Gastrocnemius medialis (tissue), 4 donors: ENCODE results near the gene MYO1D. TPM values are rescaled to one million over a fixed set of nuclear protein-coding genes. Genes with fewer than 3 reads are reported as not detected.

Experiments used
- ATAC-seq, 2 donors: fragments of 150-250 bp; one replicate each; pipeline ENCODE4 v1.9.1; 2016
- DNase-seq, 2 donors: peaks; one replicate each; pipeline ENCODE4 v3.0.0-alpha.2; 2019
- H3K27ac ChIP-seq, 4 donors: fragments of 200-600 bp; sonication (generic); 1 replicate in 1 of 4; 2 replicates in 3 of 4; pipeline ENCODE4 v1.5.1; 2016 to 2018; ENCODE audit warnings: mild to moderate bottlenecking in 2 of 4, moderate library complexity in 1 of 4
- H3K27me3 ChIP-seq, 3 donors: fragments of 200-600 bp; sonication (generic) in 2 of 3; 1 replicate in 1 of 3; 2 replicates in 2 of 3; pipeline versions ENCODE4 v1.5.1 to v1.6.0; 2016 to 2019; ENCODE audit warnings: mild to moderate bottlenecking in 1 of 3, moderate library complexity in 1 of 3
- H3K36me3 ChIP-seq, 2 donors: fragments of 200-600 bp; sonication (generic) in 1 of 2; one replicate each; pipeline ENCODE4 v1.5.1; 2017 to 2018
- H3K4me1 ChIP-seq, 2 donors: fragments of 200-600 bp; sonication (generic) in 1 of 2; one replicate each; pipeline ENCODE4 v1.5.1; 2016 to 2017; ENCODE audit warnings: mild to moderate bottlenecking in 2 of 2
- H3K4me3 ChIP-seq, 4 donors: fragments of 200-600 bp; sonication (generic) in 3 of 4; 1 replicate in 1 of 4; 2 replicates in 3 of 4; pipeline ENCODE4 v1.5.1; 2016 to 2019; ENCODE audit warnings: mild to moderate bottlenecking in 2 of 4
- H3K9me3 ChIP-seq, 3 donors: fragments of 200-600 bp; sonication (generic) in 2 of 3; 1 replicate in 1 of 3; 2 replicates in 2 of 3; pipeline ENCODE4 v1.5.1; 2016 to 2019
- POLR2A ChIP-seq, 2 donors: fragments of 450-650 bp; IDR thresholded peaks; one replicate each; pipeline ENCODE4 v1.6.1; 2017; ENCODE audit warnings: antibody characterized with exemption in 2 of 2, mild to moderate bottlenecking in 2 of 2, moderate library complexity in 2 of 2
- in situ Hi-C, 4 donors: fragments of 200-750 bp; cut with MboI; loops; one replicate each; pipeline versions ENCODE4 v1.15.0 to v1.8.0; 2017; ENCODE audit warnings: low sequenced_read_pairs in 4 of 4
- intact Hi-C: fragments of 100-400 bp; cut with DNase I; formaldehyde crosslinking; loops from one replicate; pipeline ENCODE4 v1.15.1; 2023; ENCODE audit warnings: low total_unique reads
- total RNA-seq, 4 donors: library from RNA; depleted of rRNA; stranded (reverse); fragments of >200 nt; gene quantifications; one replicate each; pipeline versions ENCODE4 v1.1.0 to v1.2.3, GENCODE V29; 2016
- TF ChIP-seq, protein P1 (sequence below), 5 experiments: fragments of 450-650 bp in 3 of 5; fragments of 200-600 bp in 2 of 5; sonication (generic) in 2 of 5; IDR thresholded peaks in 4 of 5; conservative IDR thresholded peaks in 1 of 5; 1 replicate in 4 of 5; 2 replicates in 1 of 5; pipeline ENCODE4 v1.5.1; 2016 to 2019; ENCODE audit warnings: antibody characterized with exemption in 5 of 5, mild to moderate bottlenecking in 3 of 5, moderate library complexity in 3 of 5

MYO1D gene
- total RNA-seq, 4 donors from 2014 or later, result 5.8 to 20.1 (median 7.8) TPM

DNA sequence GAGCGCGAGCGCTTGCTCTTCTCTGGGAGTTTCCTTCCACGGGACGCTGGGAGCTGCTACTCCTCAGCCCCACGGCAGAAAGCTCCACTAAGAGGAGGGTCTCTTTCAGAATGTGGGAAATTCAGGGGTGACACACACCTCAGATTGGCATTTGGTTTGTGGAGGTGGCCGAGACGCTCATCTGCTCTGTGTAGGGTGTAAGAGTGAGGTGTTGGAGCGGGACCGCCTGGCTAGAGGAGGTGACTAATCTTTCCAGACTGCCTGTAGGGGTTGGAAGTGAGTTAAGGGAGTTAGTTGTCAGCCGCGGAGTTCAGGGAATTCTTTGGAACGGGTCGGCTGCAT lies 431.9 kb downstream of the MYO1D start:
- Histone ChIP-seq H3K36me3 (peaks cover 0 to 33% of the 10 kb centered on the region in 2 donors), H3K27ac (peak overlapping the region; percentile 90 to 99 (median 98)), H3K27me3 (no peaks in the 10 kb centered on the region), H3K4me1 (peaks cover 32 to 39% of the 10 kb centered on the region in 2 donors), H3K9me3 (no peaks in the 10 kb centered on the region), H3K4me3 (peak overlapping the region; percentile 89 to 100 (median 92))
- peak in 1 of 2 donors; percentile 70 for TF ChIP-seq POLR2A (IDR thresholded peaks at IDR 0.05)
- TF ChIP-seq, protein P1, sequence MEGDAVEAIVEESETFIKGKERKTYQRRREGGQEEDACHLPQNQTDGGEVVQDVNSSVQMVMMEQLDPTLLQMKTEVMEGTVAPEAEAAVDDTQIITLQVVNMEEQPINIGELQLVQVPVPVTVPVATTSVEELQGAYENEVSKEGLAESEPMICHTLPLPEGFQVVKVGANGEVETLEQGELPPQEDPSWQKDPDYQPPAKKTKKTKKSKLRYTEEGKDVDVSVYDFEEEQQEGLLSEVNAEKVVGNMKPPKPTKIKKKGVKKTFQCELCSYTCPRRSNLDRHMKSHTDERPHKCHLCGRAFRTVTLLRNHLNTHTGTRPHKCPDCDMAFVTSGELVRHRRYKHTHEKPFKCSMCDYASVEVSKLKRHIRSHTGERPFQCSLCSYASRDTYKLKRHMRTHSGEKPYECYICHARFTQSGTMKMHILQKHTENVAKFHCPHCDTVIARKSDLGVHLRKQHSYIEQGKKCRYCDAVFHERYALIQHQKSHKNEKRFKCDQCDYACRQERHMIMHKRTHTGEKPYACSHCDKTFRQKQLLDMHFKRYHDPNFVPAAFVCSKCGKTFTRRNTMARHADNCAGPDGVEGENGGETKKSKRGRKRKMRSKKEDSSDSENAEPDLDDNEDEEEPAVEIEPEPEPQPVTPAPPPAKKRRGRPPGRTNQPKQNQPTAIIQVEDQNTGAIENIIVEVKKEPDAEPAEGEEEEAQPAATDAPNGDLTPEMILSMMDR (IDR thresholded peaks at IDR 0.05 in 4 of 5, conservative IDR thresholded peaks at IDR 0.05 in 1 of 5), result no peak
- DNase-seq (peak; percentile 44 to 62), ATAC-seq (peak; percentile 69 to 70)
- intact Hi-C loops (loop anchor here (2.0 to 5.0 kb wide), 3 partner anchors 18 to 103 kb away; partner anchors contain the start of gene C17orf75), in situ Hi-C loops (no loop called here)

DNA sequence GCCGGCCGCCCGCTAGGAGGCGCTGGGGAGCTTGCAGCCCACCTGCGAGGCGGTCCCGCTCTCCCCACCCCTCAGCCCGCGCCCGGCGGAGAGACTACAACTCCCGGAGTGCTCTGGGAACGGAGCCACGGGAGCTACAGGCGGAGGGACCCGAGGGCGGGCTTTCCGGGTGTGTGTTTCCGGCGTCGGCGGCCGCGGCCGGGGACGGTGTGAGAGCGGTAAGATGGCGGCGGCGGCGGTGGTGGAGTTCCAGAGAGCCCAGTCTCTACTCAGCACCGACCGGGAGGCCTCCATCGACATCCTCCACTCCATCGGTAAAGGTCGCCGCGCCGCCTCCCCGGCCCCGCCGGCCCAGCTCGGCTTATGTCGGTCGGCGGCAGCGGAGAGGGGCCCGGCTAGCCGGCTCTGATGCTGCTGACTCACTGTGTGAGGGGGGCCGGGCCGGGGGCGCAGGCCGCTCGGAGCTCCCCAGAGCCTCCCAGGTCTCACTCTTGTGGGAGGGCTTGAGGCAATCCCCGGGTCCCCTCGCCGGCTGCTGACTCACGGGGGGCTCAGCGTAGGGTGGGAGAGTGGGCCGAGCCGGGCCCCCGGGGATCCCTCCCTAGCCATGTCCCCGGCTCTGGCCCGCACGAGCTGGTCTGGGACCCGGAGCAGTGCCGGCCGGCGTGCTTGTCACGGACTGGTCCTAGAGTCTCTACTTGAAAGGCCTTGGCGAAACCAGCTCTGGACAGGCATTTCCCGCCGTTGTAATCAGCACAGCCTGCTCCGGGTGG lies 432.4 kb downstream of the MYO1D start, which contains the start of gene PSMD11:
TSS of gene PSMD11 (plus strand) at position 210 of the 773 bp plus-strand sequence. CDS start at position 224, 14 bp downstream.
- in situ Hi-C loops, result no loop called here
- intact Hi-C loops, result loop anchor here (2.0 to 5.0 kb wide), 3 partner anchors 18 to 102 kb away; partner anchors contain the start of gene C17orf75
- ATAC-seq, result peak; percentile 85 to 86
- peak; percentile 90 to 92 for TF ChIP-seq POLR2A (IDR thresholded peaks at IDR 0.05)
- TF ChIP-seq, protein P1 (IDR thresholded peaks at IDR 0.05 in 4 of 5, conservative IDR thresholded peaks at IDR 0.05 in 1 of 5), result peak; percentile 78 to 95 (median 87)
- H3K4me1 ChIP-seq, result peaks cover 32 to 37% of the 10 kb centered on the region in 2 donors
- H3K27ac ChIP-seq, result peak within 1 kb of the TSS; percentile 90 to 99 (median 98)
- peak within 1 kb of the TSS; percentile 89 to 100 (median 92) for H3K4me3 ChIP-seq
- no peaks in the 10 kb centered on the region for H3K9me3 ChIP-seq
- H3K36me3 ChIP-seq, result peaks cover 0 to 27% of the 10 kb centered on the region in 2 donors
- DNase-seq, result peak; percentile 95 to 98
- H3K27me3 ChIP-seq, result no peaks in the 10 kb centered on the region

DNA sequence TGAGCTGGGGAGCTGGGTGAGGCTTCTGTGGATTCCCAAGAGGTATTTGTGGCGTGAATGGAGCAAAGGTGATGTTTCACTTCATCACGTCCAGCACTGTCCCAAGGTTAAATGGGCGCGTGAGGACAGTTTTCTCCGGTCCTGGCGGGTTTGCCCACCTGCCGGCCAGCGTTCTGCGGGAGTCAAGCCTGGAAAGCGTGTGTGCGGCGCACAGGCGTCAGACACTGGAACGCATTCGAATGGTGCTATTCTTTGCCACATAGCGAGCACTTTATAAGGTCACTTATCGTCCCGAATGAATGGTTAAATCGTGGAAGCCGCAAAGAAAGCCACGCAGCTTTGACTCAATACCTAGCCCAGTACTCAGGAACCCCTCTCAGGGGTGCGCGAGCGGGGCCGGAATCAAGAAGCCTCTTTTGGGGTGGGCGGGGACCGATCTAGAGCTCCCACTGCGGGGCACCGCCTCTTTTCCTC lies 433.1 kb downstream of the MYO1D start:
- Histone ChIP-seq H3K4me3 (peak overlapping the region; percentile 89 to 100 (median 92)), H3K27me3 (no peaks in the 10 kb centered on the region), H3K36me3 (peaks cover 0 to 21% of the 10 kb centered on the region in 2 donors), H3K9me3 (no peaks in the 10 kb centered on the region), H3K4me1 (peaks cover 31 to 32% of the 10 kb centered on the region in 2 donors), H3K27ac (peak overlapping the region; percentile 90 to 99 (median 98))
- in situ Hi-C loops (no loop called here), intact Hi-C loops (loop anchor here (2.0 kb wide), 2 partner anchors 19 to 53 kb away; no protein-coding TSS in a partner anchor)
- ATAC-seq (peak in 1 of 2 donors; percentile 3), DNase-seq (no peak)
- TF ChIP-seq POLR2A (IDR thresholded peaks at IDR 0.05), result no peak
- TF ChIP-seq, protein P1 (IDR thresholded peaks at IDR 0.05 in 4 of 5, conservative IDR thresholded peaks at IDR 0.05 in 1 of 5), result no peak

Other genes starting within 250 kb of the MYO1D start
- gene TMEM98, start 51.0 kb upstream of the MYO1D start, total RNA-seq, result 1 to 10 TPM; 1.7 to 8.0 (median 6.7) TPM
- gene SPACA3, start 114.7 kb upstream of the MYO1D start, total RNA-seq, result not detected